ENCODE data around the gene MFN1. TPM values are rescaled to one million over a fixed set of nuclear protein-coding genes. Genes with fewer than 3 reads are reported as not detected.
"Not testable (repeated sequence)": the region's sequence is repeated elsewhere in the genome, so short reads cannot be mapped to it uniquely, and the experiment has no call there.

The MFN1 gene
- total RNA-seq, 3 donors from 2014 or later (not counting 1 experiment from before 2014, with no cell fraction given), result 42.4 to 52.9 (median 47.2) TPM

DNA sequence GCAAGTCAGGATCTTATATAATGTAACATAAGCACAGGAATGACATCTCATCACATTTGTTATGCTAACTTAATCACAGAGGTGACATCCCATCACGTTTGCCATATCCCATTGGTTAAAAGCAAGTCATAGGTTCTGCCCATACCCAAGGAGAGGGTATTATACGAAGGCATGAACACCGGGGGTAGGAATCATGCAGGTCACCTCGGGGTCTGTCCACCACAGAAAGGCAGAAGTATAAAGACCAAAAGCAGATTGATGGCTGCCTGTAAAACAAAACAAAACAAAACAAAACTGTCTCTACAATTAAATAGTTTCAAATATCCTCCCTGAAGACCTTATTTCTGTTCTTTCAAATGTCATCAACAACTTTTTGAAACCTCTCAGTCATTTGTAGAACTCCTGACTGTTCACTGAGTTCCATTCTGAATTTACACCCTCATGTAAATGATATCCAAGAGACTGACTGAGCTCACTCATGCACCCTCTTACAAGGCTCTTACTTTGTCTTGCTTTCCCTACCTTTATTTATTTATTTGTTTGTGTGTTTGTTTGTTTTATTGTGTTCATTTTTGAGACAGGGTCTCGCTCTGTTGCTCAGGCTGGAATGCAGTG is 47.4 kb upstream of the MFN1 start:
- H3K4me3 ChIP-seq (ENCODE audit: low read length), result no peak overlapping the region
- H3K9me3 Mint-ChIP-seq, result no peaks in the 10 kb centered on the region
- H3K27me3 ChIP-seq (ENCODE audit: control insufficient read depth, insufficient read depth, low read length), result no peaks in the 10 kb centered on the region
- no peak overlapping the region for H3K27ac Mint-ChIP-seq
- no peak for ATAC-seq
- DNase-seq, result no peak
- no peaks in the 10 kb centered on the region for H3K36me3 ChIP-seq (ENCODE audit: control insufficient read depth, insufficient read depth, low read length)
- H3K27me3 Mint-ChIP-seq (ENCODE audit: low read depth in 2 of 2), result peaks cover 12 to 37% of the 10 kb centered on the region in 2 donors
- H3K27ac ChIP-seq (ENCODE audit: low read length), result no peak overlapping the region
- intact Hi-C loops (cut with micrococcal nuclease), result no loop called here
- no peak overlapping the region for H3K4me3 Mint-ChIP-seq
- H3K4me1 Mint-ChIP-seq, result no peaks in the 10 kb centered on the region
- H3K9me3 ChIP-seq (ENCODE audit: control insufficient read depth, insufficient read depth, low read length), result no peaks in the 10 kb centered on the region
- no peaks in the 10 kb centered on the region for H3K36me3 Mint-ChIP-seq
- WGBS (ENCODE audit: insufficient coverage), result 93% methylated on average over 5 of the region's 5 CpGs
- no peaks in the 10 kb centered on the region for H3K4me1 ChIP-seq (ENCODE audit: control insufficient read depth, insufficient read depth, low read length)
- TF ChIP-seq, protein P1, sequence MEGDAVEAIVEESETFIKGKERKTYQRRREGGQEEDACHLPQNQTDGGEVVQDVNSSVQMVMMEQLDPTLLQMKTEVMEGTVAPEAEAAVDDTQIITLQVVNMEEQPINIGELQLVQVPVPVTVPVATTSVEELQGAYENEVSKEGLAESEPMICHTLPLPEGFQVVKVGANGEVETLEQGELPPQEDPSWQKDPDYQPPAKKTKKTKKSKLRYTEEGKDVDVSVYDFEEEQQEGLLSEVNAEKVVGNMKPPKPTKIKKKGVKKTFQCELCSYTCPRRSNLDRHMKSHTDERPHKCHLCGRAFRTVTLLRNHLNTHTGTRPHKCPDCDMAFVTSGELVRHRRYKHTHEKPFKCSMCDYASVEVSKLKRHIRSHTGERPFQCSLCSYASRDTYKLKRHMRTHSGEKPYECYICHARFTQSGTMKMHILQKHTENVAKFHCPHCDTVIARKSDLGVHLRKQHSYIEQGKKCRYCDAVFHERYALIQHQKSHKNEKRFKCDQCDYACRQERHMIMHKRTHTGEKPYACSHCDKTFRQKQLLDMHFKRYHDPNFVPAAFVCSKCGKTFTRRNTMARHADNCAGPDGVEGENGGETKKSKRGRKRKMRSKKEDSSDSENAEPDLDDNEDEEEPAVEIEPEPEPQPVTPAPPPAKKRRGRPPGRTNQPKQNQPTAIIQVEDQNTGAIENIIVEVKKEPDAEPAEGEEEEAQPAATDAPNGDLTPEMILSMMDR (IDR thresholded peaks at IDR 0.05), result no peak

DNA sequence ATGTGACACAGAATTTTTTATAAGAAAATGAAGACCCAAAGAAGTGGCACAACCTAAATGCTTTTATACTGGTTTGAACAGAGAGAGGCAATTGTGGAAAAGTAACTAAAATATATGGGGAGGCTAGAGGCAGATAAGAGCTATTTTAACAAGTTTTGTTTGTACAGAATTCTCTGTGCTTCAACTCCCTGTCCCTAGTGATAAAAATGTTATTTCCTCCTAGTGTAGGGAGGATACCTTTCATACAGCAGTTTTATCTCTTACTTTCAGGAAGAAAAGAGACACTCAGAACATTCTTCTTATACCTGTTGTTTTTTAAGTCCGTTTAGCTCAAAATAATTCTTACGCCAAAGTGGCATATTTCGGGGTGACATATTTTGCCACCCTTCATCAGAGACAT is 45.9 kb upstream of the MFN1 start:
- WGBS (ENCODE audit: insufficient coverage), result 100% methylated on average over 1 of the region's 3 CpGs
- Histone ChIP-seq H3K27me3 (ENCODE audit: control insufficient read depth, insufficient read depth, low read length) (no peaks in the 10 kb centered on the region), H3K4me3 (ENCODE audit: low read length) (no peak overlapping the region), H3K27ac (ENCODE audit: low read length) (no peak overlapping the region), H3K4me1 (ENCODE audit: control insufficient read depth, insufficient read depth, low read length) (no peaks in the 10 kb centered on the region), H3K36me3 (ENCODE audit: control insufficient read depth, insufficient read depth, low read length) (no peaks in the 10 kb centered on the region), H3K9me3 (ENCODE audit: control insufficient read depth, insufficient read depth, low read length) (no peaks in the 10 kb centered on the region)
- Mint-ChIP-seq H3K27me3 (ENCODE audit: low read depth in 2 of 2) (peaks cover 19 to 47% of the 10 kb centered on the region in 2 donors), H3K9me3 (no peaks in the 10 kb centered on the region), H3K36me3 (no peaks in the 10 kb centered on the region), H3K27ac (no peak overlapping the region), H3K4me1 (no peaks in the 10 kb centered on the region), H3K4me3 (no peak overlapping the region)
- ATAC-seq (no peak), DNase-seq (no peak)
- TF ChIP-seq, protein P1 (IDR thresholded peaks at IDR 0.05), result no peak
- intact Hi-C loops (cut with micrococcal nuclease), result no loop called here

DNA sequence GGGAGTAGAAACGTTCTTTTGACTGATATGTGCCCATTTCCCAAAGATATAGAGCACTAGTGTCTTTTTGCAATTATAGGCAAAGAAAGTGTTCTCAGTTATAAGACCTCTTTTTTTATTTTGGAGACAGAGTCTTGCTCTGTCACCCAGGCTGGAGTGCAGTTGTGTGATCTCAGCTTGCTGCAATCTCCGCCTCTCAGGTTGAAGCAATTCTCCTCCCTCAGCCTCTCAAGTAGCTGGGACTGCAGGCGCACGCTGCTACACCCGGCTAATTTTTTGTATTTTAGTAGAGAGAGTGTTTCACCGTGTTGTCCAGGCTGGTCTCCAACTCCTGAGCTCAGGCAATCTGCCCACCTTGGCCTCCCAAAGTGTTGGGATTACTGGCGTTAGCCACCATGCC is 45.4 kb upstream of the MFN1 start:
- H3K4me1 Mint-ChIP-seq, result no peaks in the 10 kb centered on the region
- H3K4me3 Mint-ChIP-seq, result no peak overlapping the region
- Histone ChIP-seq H3K9me3 (ENCODE audit: control insufficient read depth, insufficient read depth, low read length) (no peaks in the 10 kb centered on the region), H3K36me3 (ENCODE audit: control insufficient read depth, insufficient read depth, low read length) (no peaks in the 10 kb centered on the region), H3K4me3 (ENCODE audit: low read length) (no peak overlapping the region), H3K27me3 (ENCODE audit: control insufficient read depth, insufficient read depth, low read length) (no peaks in the 10 kb centered on the region), H3K4me1 (ENCODE audit: control insufficient read depth, insufficient read depth, low read length) (no peaks in the 10 kb centered on the region), H3K27ac (ENCODE audit: low read length) (no peak overlapping the region)
- H3K36me3 Mint-ChIP-seq, result no peaks in the 10 kb centered on the region
- ATAC-seq, result no peak
- no peaks in the 10 kb centered on the region for H3K9me3 Mint-ChIP-seq
- no peak for DNase-seq
- TF ChIP-seq, protein P1 (IDR thresholded peaks at IDR 0.05), result no peak
- WGBS (ENCODE audit: insufficient coverage), result 82% methylated on average over 7 of the region's 7 CpGs
- intact Hi-C loops (cut with micrococcal nuclease), result no loop called here
- H3K27me3 Mint-ChIP-seq (ENCODE audit: low read depth in 2 of 2), result peaks cover 17 to 42% of the 10 kb centered on the region in 2 donors
- H3K27ac Mint-ChIP-seq, result no peak overlapping the region

DNA sequence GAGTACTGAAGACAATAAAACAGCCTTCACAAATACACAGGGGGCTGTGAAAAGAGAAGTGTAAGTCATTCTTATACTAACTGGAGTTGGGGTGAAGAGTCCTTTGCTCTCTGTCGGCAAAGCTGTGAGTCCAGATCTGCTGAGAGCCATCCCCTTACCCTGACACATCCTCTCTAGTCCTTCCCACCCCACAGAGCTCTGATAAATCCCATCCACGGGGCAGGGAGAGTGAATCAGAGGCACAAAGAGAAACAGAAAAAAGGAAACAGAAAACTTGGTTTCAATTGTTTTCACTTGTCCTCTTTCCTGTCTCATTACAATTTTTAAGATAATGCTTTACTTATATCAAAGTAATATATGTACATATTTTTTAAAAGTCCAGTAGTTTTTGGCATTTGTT is 42.9 kb upstream of the MFN1 start:
- ATAC-seq (no peak), DNase-seq (no peak)
- no peaks in the 10 kb centered on the region for H3K4me1 ChIP-seq (ENCODE audit: control insufficient read depth, insufficient read depth, low read length)
- Mint-ChIP-seq H3K9me3 (no peaks in the 10 kb centered on the region), H3K27ac (no peak overlapping the region), H3K4me1 (no peaks in the 10 kb centered on the region), H3K36me3 (no peaks in the 10 kb centered on the region), H3K27me3 (ENCODE audit: low read depth in 2 of 2) (peaks cover 11 to 24% of the 10 kb centered on the region in 2 donors), H3K4me3 (no peak overlapping the region)
- TF ChIP-seq, protein P1 (IDR thresholded peaks at IDR 0.05), result no peak
- intact Hi-C loops (cut with micrococcal nuclease), result no loop called here
- 29% methylated on average over 1 of the region's 2 CpGs for whole genome bisulfite sequencing (ENCODE audit: insufficient coverage)
- H3K4me3 ChIP-seq (ENCODE audit: low read length), result no peak overlapping the region
- no peaks in the 10 kb centered on the region for H3K27me3 ChIP-seq (ENCODE audit: control insufficient read depth, insufficient read depth, low read length)
- H3K27ac ChIP-seq (ENCODE audit: low read length), result no peak overlapping the region
- H3K36me3 ChIP-seq (ENCODE audit: control insufficient read depth, insufficient read depth, low read length), result no peaks in the 10 kb centered on the region
- no peaks in the 10 kb centered on the region for H3K9me3 ChIP-seq (ENCODE audit: control insufficient read depth, insufficient read depth, low read length)

DNA sequence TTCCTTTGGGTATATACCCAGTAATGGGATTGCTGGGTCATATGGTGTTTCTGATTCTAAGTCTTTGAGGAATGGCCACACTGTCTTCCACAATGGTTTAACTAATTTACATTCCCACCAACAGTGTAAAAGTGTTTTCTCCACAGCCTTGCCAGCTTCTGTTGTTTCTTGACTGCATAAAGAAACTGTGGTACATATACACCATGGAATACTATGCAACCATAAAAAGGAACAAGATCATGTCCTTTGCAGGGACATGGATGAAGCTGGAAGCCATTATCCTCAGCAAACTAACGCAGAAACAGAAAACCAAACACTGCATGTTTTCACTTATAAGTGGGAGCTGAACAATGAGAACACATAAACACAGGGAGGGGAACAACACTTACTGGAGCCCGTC is 40.1 kb upstream of the MFN1 start:
- H3K27me3 Mint-ChIP-seq (ENCODE audit: low read depth in 2 of 2), result peaks cover 16 to 24% of the 10 kb centered on the region in 2 donors
- 71% methylated on average over 1 of the region's 2 CpGs for whole genome bisulfite sequencing (ENCODE audit: insufficient coverage)
- H3K4me3 ChIP-seq (ENCODE audit: low read length); H3K9me3 ChIP-seq (ENCODE audit: control insufficient read depth, insufficient read depth, low read length); H3K27ac ChIP-seq (ENCODE audit: low read length); H3K4me1 Mint-ChIP-seq; H3K4me1 ChIP-seq (ENCODE audit: control insufficient read depth, insufficient read depth, low read length); H3K9me3 Mint-ChIP-seq; H3K4me3 Mint-ChIP-seq; H3K27ac Mint-ChIP-seq; DNase-seq; H3K27me3 ChIP-seq (ENCODE audit: control insufficient read depth, insufficient read depth, low read length); H3K36me3 Mint-ChIP-seq; intact Hi-C loops (cut with micrococcal nuclease); ATAC-seq; H3K36me3 ChIP-seq (ENCODE audit: control insufficient read depth, insufficient read depth, low read length): not testable (repeated sequence)
